LNCaP clone FGC (cell line): ENCODE data around the gene AUNIP.
A peak's percentile ranks its signal among the peaks of the same experiment; 100 is the strongest.

Experiments used
- DNase-seq: peaks from one replicate; pipeline ENCODE4 v3.0.0-alpha.2; 2011; ENCODE audit warnings: low read depth
- H3K4me3 ChIP-seq: 2 replicates; pipeline ENCODE4 v1.5.1; 2011; ENCODE audit warnings: mild to moderate bottlenecking, low read depth, low read length, control low read depth
- CTCF ChIP-seq: IDR thresholded peaks from 2 replicates; pipeline ENCODE4 v1.5.1; 2012; ENCODE audit warnings: mild to moderate bottlenecking; ENCODE audit not compliant: control insufficient read depth, insufficient read depth; ENCODE audit errors: extremely low read depth

The AUNIP gene

GRCh38 chr1:25896266-25896665, 37.0 kb upstream of the AUNIP start:
- no peak for DNase-seq
- TF ChIP-seq CTCF = no peak
- H3K4me3 ChIP-seq = no peak overlapping the region

GRCh38 chr1:25895365-25895990, 36.2 kb upstream of the AUNIP start:
- H3K4me3 ChIP-seq = no peak overlapping the region
- peak; percentile 66 for TF ChIP-seq CTCF
- DNase-seq = no peak

- no peak for TF ChIP-seq CTCF
- DNase-seq = no peak
- H3K4me3 ChIP-seq = no peak overlapping the region
Observed at GRCh38 chr1:25893116-25893515, 33.9 kb upstream of the AUNIP start.

- no peak for DNase-seq
- no peak overlapping the region for H3K4me3 ChIP-seq
- TF ChIP-seq CTCF = no peak
Observed at GRCh38 chr1:25891606-25892005, 32.3 kb upstream of the AUNIP start.

- DNase-seq = no peak
- H3K4me3 ChIP-seq = no peak overlapping the region
- no peak for TF ChIP-seq CTCF
Observed at GRCh38 chr1:25890239-25891034, 31.2 kb upstream of the AUNIP start.

GRCh38 chr1:25889470-25889869, 30.2 kb upstream of the AUNIP start:
- no peak overlapping the region for H3K4me3 ChIP-seq
- DNase-seq = no peak
- TF ChIP-seq CTCF = no peak

- H3K4me3 ChIP-seq = no peak overlapping the region
- no peak for TF ChIP-seq CTCF
- no peak for DNase-seq
Observed at GRCh38 chr1:25888426-25888987, 29.2 kb upstream of the AUNIP start.
